ENCODE measurements around the gene PSMG4.

The PSMG4 gene

GRCh38 chr6:3273707-3274521, 15.2 kb downstream of the PSMG4 start:
- no peak overlapping the region for H3K9ac ChIP-seq (ENCODE audit: low read length)
- H3K27me3 ChIP-seq (ENCODE audit: low read length) = no peaks in the 10 kb centered on the region
- H3K9me3 ChIP-seq (ENCODE audit: insufficient read depth, low read length) = no peaks in the 10 kb centered on the region
- H2AFZ ChIP-seq (ENCODE audit: low read depth, low read length, severe bottlenecking) = no peak overlapping the region
- TF ChIP-seq EZH2phosphoT487 (conservative IDR thresholded peaks at IDR 0.05; ENCODE audit: low read length) (no peak), CTCF (IDR thresholded peaks at IDR 0.05; ENCODE audit: insufficient read depth, low read length, poor library complexity, severe bottlenecking) (no peak)
- H3K79me2 ChIP-seq (ENCODE audit: insufficient read depth, low read length) = peaks cover 4% of the 10 kb centered on the region
- H3K4me3 ChIP-seq (ENCODE audit: insufficient read depth, low read length, poor library complexity, severe bottlenecking) = no peak overlapping the region
- no peaks in the 10 kb centered on the region for H3K9me2 ChIP-seq (replicated peaks; ENCODE audit: insufficient read depth, low read length)
- H4K20me1 ChIP-seq (ENCODE audit: low read depth, low read length) = 0 out of 2 replicates have a peak, but pooled peaks cover 2% of the 10 kb centered on the region
- H3K36me3 ChIP-seq (ENCODE audit: low read length) = no peaks in the 10 kb centered on the region
- H3K4me2 ChIP-seq (ENCODE audit: low read depth, low read length, poor library complexity, severe bottlenecking) = no peak overlapping the region
- no peak overlapping the region for H3K27ac ChIP-seq (ENCODE audit: low read depth, low read length)
- 0 out of 2 replicates have a peak, but pooled peaks cover 6% of the 10 kb centered on the region for H3F3A ChIP-seq (ENCODE audit: insufficient read depth)

- Histone ChIP-seq H3K9ac (ENCODE audit: low read length) (no peak overlapping the region), H3K27ac (ENCODE audit: low read depth, low read length) (no peak overlapping the region), H3K9me3 (ENCODE audit: insufficient read depth, low read length) (no peaks in the 10 kb centered on the region), H2AFZ (ENCODE audit: low read depth, low read length, severe bottlenecking) (no peak overlapping the region), H3K36me3 (ENCODE audit: low read length) (no peaks in the 10 kb centered on the region), H3K79me2 (ENCODE audit: insufficient read depth, low read length) (no peaks in the 10 kb centered on the region), H3K4me2 (ENCODE audit: low read depth, low read length, poor library complexity, severe bottlenecking) (no peak overlapping the region), H3K9me2 (replicated peaks; ENCODE audit: insufficient read depth, low read length) (no peaks in the 10 kb centered on the region), H4K20me1 (ENCODE audit: low read depth, low read length) (no peaks in the 10 kb centered on the region), H3K4me3 (ENCODE audit: insufficient read depth, low read length, poor library complexity, severe bottlenecking) (no peak overlapping the region), H3K27me3 (ENCODE audit: low read length) (no peaks in the 10 kb centered on the region), H3F3A (ENCODE audit: insufficient read depth) (peaks cover 10% of the 10 kb centered on the region; the same call in 1 of the 2 replicates)
- TF ChIP-seq CTCF (IDR thresholded peaks at IDR 0.05; ENCODE audit: insufficient read depth, low read length, poor library complexity, severe bottlenecking) (no peak), EZH2phosphoT487 (conservative IDR thresholded peaks at IDR 0.05; ENCODE audit: low read length) (no peak)
These were observed 17.7 kb downstream of the PSMG4 start for GRCh38 chr6:3276174-3277167.

DNA sequence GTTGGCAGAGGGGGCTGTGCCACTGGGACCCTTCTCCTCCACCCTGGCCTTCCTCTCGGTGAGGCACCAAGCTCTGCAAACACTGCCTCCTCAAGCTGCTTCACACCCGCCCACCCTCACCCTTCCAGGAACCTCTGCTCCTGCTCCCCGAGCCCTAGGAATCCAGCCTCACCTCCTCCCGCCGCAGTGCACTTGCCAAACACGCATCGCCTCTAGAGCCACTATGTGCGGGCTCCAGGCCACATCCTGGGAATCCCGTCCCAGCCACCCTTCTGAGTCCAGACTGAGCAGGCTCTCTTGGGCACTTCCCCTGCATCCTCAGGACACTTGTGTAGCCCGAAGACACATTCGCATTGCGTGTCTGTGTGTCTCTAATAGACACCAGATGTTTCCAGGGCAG, 18.5 kb downstream of the PSMG4 start:
- H3K9me2 ChIP-seq (replicated peaks; ENCODE audit: insufficient read depth, low read length) = no peaks in the 10 kb centered on the region
- H3K27me3 ChIP-seq (ENCODE audit: low read length) = no peaks in the 10 kb centered on the region
- TF ChIP-seq CTCF (IDR thresholded peaks at IDR 0.05; ENCODE audit: insufficient read depth, low read length, poor library complexity, severe bottlenecking) (no peak), EZH2phosphoT487 (conservative IDR thresholded peaks at IDR 0.05; ENCODE audit: low read length) (no peak)
- H3K9ac ChIP-seq (ENCODE audit: low read length) = no peak overlapping the region
- H3K4me2 ChIP-seq (ENCODE audit: low read depth, low read length, poor library complexity, severe bottlenecking) = no peak overlapping the region
- no peaks in the 10 kb centered on the region for H4K20me1 ChIP-seq (ENCODE audit: low read depth, low read length)
- no peaks in the 10 kb centered on the region for H3K36me3 ChIP-seq (ENCODE audit: low read length)
- H3F3A ChIP-seq (ENCODE audit: insufficient read depth) = peaks cover 10% of the 10 kb centered on the region; the same call in 1 of the 2 replicates
- H2AFZ ChIP-seq (ENCODE audit: low read depth, low read length, severe bottlenecking) = no peak overlapping the region
- H3K27ac ChIP-seq (ENCODE audit: low read depth, low read length) = no peak overlapping the region
- no peaks in the 10 kb centered on the region for H3K9me3 ChIP-seq (ENCODE audit: insufficient read depth, low read length)
- H3K79me2 ChIP-seq (ENCODE audit: insufficient read depth, low read length) = no peaks in the 10 kb centered on the region
- no peak overlapping the region for H3K4me3 ChIP-seq (ENCODE audit: insufficient read depth, low read length, poor library complexity, severe bottlenecking)
